ENCODE measurements around the gene LRP1B. TPM values are rescaled to one million over a fixed set of nuclear protein-coding genes. Genes with fewer than 3 reads are reported as not detected.

LRP1B gene
- total RNA-seq, 4 donors from 2014 or later: 3.6 to 10.1 (median 6.1) TPM

- no peak for ATAC-seq (ENCODE audit: low FRiP score)
- no peak for TF ChIP-seq CTCF (IDR thresholded peaks at IDR 0.05)
- no peak for DNase-seq (ENCODE audit: low spot score)
Observed at GRCh38 chr2:140744379-140744778, 1386.4 kb downstream of the LRP1B start.

GRCh38 chr2:140737006-140737405 lies 1393.8 kb downstream of the LRP1B start:
- TF ChIP-seq CTCF (IDR thresholded peaks at IDR 0.05): no peak
- ATAC-seq (ENCODE audit: low FRiP score): no peak
- DNase-seq (ENCODE audit: low spot score): no peak

GRCh38 chr2:140734992-140735391 lies 1395.8 kb downstream of the LRP1B start:
- no peak for TF ChIP-seq CTCF (IDR thresholded peaks at IDR 0.05)
- no peak for DNase-seq (ENCODE audit: low spot score)
- ATAC-seq (ENCODE audit: low FRiP score): no peak

GRCh38 chr2:140718999-140719398 lies 1411.8 kb downstream of the LRP1B start:
- no peak for TF ChIP-seq CTCF (IDR thresholded peaks at IDR 0.05)
- DNase-seq (ENCODE audit: low spot score): no peak

GRCh38 chr2:140717481-140717880 lies 1413.3 kb downstream of the LRP1B start:
- TF ChIP-seq CTCF (IDR thresholded peaks at IDR 0.05): no peak
- DNase-seq (ENCODE audit: low spot score): no peak
- no peak for ATAC-seq (ENCODE audit: low FRiP score)

More at GRCh38 chr2:140718999-140719398, 1411.8 kb downstream of the LRP1B start:
- no peak for ATAC-seq (ENCODE audit: low FRiP score)

GRCh38 chr2:140714586-140714985 lies 1416.2 kb downstream of the LRP1B start:
- ATAC-seq (ENCODE audit: low FRiP score): no peak

More at GRCh38 chr2:140714586-140714985, 1416.2 kb downstream of the LRP1B start:
- DNase-seq (ENCODE audit: low spot score): no peak
- no peak for TF ChIP-seq CTCF (IDR thresholded peaks at IDR 0.05)

All from omental fat pad (tissue), 4 donors.